GM11168 (cell line): ENCODE data around the gene PFKP.

Experiments
- in situ Hi-C: fragments of 300-500 bp; cut with MboI; formaldehyde crosslinking; loops from one replicate; pipeline ENCODE4 v1.12.0; 2022; ENCODE audit warnings: low sequenced_read_pairs; ENCODE audit not compliant: unreplicated experiment

The PFKP gene

DNA sequence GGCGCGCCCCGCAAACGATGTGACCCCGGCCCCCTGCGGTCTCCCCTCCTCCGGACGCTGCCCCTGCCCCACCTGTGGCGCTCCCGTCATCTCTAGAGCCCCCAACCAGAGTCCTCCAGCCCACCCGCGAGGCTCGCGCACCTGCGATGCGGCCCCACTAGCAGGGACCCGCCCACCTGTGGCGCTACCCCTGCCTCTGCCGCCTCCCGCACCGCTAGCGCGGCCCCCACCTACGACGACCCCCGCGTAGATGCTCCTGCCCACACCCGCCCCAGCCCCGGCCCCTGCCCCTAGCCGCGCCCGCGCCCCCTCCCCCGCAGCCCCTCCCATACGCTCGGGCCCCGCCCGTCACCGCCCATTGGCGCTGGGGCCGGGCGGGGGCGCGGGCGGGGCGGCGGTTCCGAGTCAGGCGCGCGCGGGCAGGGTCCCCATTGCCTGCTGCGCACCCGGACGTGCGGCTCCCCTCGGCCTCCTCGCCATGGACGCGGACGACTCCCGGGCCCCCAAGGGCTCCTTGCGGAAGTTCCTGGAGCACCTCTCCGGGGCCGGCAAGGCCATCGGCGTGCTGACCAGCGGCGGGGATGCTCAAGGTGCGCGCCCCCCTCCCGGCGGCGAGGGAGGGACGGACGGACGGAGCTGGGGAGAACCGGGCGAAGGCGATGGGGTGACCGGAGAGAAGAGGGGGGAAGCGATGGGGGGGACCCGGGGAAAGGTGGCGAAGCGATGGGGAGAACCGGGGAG, at the start of gene PFKP:
Gene PFKP, plus strand, starts transcription at position 431 of the 741 bp plus-strand sequence. Its CDS starts 48 bp downstream, at position 479.
- in situ Hi-C loops, result no loop called here

DNA sequence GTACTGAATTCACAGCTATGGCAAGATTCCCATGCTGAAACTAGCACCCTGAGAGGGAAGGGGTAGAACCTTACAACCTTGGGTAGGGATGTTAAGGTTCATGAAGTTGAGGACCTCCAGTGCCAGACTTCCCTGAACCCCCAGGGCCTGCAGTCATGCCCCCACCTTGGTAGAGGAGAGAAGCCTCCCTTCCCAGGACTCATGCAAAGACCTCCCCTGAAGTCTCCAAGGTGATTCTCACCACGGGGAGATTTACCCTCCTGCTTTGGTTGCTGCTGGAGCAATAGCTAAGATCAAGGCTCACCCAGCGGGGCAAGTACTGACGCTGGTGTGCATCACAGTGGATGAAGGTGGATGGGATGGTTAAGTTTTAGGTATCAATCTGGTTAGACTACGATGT, 49.1 kb upstream of the PFKP start:
- in situ Hi-C loops, result no loop called here

- in situ Hi-C loops, result no loop called here
Measured at GRCh38 chr10:3020311-3020710, 47.0 kb upstream of the PFKP start.

DNA sequence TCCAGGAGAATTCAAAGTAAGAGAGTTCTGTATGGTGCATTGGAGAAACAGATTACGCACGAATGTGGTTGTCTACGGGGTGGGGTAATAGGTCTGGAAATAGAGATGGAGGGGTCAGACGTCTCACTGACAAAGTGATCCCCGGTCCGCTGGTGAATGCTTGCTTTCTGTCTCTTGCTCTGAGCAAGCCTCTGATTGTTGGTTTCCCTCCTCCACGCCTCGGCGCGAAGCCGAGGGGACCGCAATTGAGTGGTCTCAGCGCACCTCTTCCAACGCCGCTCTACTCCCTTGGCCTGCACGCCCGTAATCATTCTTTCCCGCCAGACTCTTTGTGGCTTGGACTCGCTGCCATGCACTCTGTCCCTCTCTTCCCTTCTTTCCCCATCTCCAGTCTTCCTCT, 46.5 kb upstream of the PFKP start:
- in situ Hi-C loops, result no loop called here

DNA sequence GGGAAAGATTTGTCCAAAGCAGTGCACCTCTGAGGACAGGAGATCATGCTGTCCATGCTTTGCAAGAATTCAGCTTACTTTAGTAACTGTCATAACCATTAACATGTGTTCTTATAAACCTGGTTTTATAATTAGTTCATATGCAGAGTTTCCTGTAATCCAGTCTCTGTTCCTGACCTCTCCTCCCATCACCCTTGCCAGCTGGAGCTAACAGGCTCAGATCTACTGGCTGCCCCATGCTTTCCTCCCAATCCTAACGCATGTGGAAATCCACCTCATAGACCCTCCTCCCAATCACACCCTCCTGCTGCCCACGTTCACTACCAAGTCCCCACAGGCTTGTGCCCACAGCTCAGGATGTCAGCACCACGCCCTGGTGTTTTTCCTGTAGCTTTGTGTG, 45.3 kb upstream of the PFKP start:
- in situ Hi-C loops, result no loop called here

GRCh38 chr10:3023892-3024291, 43.5 kb upstream of the PFKP start:
- in situ Hi-C loops, result no loop called here

DNA sequence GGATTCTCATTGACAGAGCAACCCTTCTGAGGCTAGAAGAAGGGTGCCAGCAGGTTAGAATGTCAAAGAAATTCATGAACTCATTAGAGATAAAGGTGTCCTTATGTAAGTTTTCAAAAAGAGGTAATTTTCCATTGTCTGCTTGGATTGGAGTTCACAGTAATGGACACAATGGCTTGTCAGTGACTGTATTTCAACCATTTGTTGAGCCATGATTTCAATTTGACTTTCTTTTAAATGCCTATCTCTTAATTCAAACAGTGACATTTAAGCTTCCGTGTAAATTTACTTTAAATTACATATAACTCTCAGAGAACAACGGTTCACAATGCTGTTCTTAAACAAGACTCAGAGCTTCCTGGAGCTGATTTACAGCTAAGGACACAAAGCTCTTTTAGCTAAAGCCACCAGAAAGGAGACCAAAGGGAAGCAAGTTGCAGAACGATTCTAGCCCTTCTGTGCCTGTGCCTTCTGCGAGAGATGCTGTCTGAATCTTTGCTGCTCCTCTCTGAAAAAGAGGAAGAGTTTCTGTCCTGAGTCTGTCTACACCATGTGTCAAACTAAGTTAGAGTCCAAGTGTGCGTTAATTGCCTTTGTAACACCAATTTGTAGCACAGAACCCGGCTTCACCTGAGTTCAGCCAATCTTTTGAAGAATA, 42.2 kb upstream of the PFKP start:
- in situ Hi-C loops, result no loop called here

DNA sequence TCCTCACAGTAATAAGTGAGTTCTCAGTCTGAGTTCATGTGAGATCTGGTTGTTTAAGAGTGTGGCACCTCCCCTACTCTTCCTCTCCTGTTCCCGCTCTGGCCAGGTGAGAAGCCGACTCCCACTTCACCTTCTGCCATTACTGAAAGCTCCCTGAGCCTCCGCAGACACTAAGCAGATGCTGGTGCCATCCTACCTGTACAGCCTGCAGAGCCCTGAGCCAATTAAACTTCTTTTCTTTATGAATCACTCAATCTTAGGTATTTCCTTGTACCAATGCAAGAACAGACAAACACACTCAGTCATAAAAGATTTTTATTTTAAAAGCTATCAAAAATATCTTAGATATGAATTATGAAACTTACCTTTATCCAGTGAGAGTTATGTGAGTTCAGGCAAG, 39.5 kb upstream of the PFKP start:
- in situ Hi-C loops, result no loop called here

DNA sequence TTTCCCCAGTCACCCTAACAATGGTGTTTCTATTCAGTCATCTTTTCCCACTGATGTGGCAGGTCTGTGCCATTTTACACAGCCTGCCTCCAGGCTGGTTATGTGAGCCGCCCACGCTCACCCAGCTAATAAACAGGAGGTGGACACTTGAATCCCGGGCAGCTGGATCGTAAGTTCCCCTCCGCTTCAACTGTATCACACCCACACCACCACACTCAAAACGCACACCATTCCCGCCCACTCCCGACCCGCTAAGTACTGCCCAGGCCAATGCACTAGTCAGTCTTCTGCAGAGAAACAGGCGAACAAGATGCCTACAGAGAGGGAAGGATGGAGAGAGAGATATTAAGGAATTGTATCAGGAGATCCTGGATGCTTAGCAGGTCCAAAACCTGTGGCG, 38.9 kb upstream of the PFKP start:
- in situ Hi-C loops, result no loop called here

GRCh38 chr10:3030765-3031164, 36.6 kb upstream of the PFKP start:
- in situ Hi-C loops, result no loop called here

DNA sequence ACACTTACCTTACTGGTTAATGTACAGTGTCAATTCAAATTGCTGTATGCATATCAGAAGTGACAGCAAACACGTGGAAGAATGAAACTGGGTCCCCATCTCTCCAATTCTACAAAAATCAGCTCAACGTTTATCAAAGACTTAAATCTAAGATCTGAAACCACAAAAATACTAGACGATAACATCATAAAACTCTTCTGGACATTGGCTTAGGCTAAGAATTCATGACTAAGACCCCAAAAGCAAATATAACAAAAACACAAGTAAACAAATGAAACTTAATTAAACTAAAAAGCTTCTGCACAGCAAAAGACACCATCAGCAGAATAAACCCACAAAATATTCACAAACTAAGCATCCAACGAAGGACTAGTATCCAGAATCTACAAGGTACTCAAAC, 35.9 kb upstream of the PFKP start:
- in situ Hi-C loops, result no loop called here

GRCh38 chr10:3033925-3034324, 33.4 kb upstream of the PFKP start:
- in situ Hi-C loops, result no loop called here

- in situ Hi-C loops, result no loop called here
Measured at GRCh38 chr10:3034616-3035015, 32.7 kb upstream of the PFKP start.

DNA sequence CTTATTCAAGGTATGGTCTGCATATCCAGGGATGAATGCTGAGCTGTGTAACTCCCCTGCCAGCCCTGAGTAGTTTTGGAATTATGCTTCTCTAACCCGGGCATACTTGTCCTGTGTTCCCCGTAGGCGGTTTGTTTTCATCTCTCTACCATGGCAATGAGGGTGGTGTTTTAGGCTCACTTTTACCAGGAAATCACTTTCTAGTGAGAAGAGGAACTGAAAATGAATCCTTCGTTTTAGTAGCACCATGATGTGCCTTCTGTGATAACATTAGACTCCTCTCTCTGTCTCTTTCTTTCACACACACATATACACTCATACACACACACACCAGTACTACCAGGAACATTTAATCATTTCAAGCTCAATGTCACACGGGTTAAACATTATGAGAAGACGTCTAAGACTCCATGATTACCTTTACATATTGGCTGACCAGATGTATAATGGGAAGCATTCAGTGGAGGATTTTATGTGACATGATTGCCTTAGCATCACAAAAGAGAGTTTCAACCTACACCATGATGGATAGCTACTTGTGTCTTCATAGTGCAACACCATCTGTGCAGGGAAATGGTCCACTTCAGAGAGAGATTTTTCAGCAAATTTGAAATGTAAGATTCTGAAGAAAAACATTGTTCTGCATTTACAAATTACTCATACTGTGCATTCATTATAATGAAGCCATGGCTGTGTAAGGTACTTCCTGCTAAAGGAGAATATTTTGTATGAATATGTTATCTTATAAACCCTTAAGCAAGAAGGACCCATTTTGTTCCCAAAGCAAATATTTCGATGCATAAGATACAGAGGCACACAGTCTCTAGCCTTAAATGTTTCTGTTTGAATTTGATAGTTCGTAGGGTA, 31.0 kb upstream of the PFKP start:
- in situ Hi-C loops, result no loop called here

GRCh38 chr10:3037182-3037581, 30.2 kb upstream of the PFKP start:
- in situ Hi-C loops, result no loop called here

- in situ Hi-C loops, result loop anchor here (5.0 kb wide), 1 partner anchor 108 kb away; no protein-coding TSS in a partner anchor
Measured at GRCh38 chr10:3040069-3040468, 27.3 kb upstream of the PFKP start.

DNA sequence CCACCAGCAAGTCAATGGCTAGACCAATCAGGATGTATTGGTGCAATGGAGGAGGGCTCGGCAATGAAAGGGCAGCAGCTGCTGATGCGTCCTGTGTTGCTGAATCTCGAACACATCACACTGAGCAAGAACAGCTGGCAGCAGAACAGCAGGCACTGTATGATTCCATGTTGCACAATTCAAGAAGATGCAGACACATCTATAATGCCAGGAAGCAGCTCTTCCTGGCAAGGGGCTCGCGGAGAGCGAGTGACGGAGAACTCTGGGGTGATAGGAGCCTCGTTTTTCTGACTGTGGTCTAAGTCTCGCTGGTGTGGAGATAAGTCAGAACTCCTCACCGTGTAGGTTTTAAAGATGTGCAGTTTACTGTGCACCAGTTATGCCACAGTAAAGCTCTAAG, 24.8 kb upstream of the PFKP start:
- in situ Hi-C loops, result loop anchor here (5.0 kb wide), 1 partner anchor 110 kb away; no protein-coding TSS in a partner anchor

- in situ Hi-C loops, result loop anchor here (5.0 kb wide), 1 partner anchor 111 kb away; no protein-coding TSS in a partner anchor
Measured at GRCh38 chr10:3043512-3044368, 23.6 kb upstream of the PFKP start.

DNA sequence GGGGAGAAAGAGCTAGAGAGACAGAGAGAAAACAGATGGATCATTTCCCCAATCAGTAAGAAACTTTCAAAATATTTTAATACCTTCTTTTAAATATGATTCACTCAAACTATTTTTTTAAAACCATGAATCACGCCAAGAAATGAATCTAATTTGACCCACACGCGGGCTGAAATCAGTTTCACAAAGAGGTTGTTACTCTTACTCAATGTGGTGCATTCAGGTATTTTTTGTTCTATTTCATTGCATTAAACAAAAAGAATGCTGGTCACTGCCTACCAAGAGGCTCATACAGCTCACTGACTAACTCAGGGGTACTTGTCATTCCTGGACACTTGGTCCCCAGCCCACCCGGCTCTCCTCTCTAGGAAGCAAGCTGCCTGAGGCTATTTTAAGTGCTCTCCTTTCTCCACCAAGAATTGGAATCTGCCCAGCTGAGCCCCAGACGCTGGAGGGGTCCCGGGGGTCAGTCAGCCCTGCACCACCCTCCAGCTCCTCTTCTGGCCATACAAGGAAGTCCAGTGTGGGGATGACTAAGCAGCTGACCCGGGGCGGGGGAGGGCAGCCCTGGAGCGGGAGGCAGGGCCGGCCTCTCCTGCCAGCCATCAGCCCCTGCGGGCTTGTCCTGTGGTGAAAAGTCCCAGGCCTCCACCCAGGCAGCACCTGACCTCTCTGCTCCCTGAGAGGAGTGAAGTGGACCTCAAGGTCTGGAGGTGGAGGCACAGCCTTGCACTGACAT, 21.7 kb upstream of the PFKP start:
- in situ Hi-C loops, result no loop called here
